ENCODE results near the gene TROAP.
A peak's percentile ranks its signal among the peaks of the same experiment; 100 is the strongest.
"Not testable (repeated sequence)": the region's sequence is repeated elsewhere in the genome, so short reads cannot be mapped to it uniquely, and the experiment has no call there.

Gene TROAP

DNA sequence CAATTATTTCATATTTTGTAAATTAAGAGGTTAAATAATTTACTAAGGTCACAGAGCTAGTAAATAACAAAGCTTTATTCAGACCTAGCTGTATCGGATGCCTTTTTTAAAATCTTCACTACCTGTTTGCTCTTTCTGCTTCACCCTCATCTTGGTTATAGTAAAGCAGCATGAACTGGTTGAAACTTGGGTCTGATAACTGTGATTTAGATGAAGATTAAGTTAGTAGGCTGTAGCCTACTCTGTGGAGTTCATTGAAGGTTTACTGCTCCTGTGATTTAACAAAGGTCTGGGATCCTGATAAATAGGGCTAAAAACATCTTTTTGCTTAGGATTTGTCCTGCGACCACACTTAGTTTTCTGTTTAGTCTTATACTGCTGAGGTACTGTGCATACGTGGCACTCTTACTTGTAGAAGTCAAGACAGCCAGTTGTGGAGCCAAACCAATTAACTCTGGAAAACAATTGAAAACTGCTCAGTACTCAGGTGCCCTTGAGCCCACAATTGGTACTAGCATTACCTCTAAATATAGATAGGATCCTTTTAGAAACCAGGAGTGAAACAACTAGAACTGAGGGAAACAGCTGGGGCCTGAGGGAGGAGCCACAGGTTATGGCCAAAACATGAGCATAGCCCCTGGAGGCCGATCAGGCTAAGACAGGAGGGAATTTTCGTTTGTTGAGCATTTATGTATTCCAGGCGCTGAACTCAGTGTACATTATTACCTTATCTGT, 46.5 kb downstream of the TROAP start:
- DNase-seq: peak; percentile 23

DNA sequence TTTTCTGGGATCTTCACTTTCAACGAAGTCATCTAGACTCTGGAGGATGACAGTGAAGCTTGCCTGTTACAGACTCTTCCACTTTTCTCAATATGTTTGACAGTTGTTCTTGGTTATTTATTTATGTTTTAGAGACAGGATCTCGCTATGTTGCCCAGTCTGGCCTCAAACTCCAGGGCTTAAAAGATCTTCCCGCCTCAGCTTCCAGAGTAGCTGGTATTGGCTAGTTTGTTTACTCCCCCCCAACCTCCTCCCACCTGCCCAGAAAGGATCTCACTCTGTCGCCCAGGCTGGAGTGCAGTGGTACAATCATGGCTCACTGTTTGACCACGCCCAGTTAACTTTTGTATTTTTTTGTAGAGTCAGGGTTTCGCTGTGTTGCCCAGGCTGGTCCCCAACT, 47.5 kb downstream of the TROAP start:
- DNase-seq: no peak

GRCh38 chr12:49375406-49375805, 52.4 kb downstream of the TROAP start:
- DNase-seq: no peak

DNA sequence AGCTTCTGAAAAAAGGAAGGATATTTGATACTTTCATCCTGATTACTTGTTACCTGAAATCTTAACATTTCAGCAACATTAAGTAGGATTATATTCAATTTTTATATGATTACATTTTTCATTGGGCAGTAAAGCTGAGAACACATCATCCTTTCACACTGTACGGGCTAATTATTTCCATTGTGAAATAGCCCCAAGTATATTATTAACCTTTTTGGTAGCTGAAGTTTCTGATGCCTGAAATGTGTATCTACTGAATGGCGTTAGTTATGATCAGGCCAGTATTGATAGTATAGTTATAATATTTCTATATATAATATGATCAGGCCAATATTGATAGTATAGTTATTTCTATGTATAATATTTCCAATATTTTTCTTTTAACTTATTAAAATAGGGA, 54.3 kb downstream of the TROAP start:
- DNase-seq: no peak

DNA sequence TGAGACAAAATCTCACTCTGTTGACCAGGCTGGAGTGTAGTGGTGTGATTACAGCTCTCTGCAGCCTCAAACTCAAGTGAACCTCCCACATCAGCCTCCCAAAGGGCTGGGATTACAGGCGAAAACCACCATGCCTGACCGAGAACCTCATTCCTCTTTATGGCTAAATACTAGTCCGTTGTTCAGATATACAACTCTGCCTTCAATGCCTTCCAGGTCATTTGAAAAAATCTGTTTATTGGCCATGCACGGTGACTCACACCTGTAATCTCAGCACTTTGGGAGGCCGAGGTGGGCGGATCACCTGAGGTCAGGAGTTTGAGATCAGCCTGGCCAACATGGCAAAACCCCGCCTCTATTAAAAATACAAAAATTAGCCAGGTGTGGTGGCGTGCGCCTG, 57.1 kb downstream of the TROAP start:
- not testable (repeated sequence) for DNase-seq
